Panc1 (cell line): Measurements from ENCODE around the gene AKAP13. TPM values are rescaled to one million over a fixed set of nuclear protein-coding genes. Genes with fewer than 3 reads are reported as not detected.

ENCODE experiments used
- ATAC-seq: fragments of 200-7000 bp; cut with Tn5 transposase; 2 replicates; pipeline ENCODE4 v1.9.1; 2020; ENCODE audit warnings: mild to moderate bottlenecking, moderate library complexity
- BruUV-seq: library from RNA; stranded (reverse); fragments of 400-500 nt; replicated peaks from 2 replicates; lab custom pipeline; 2021; lab: Mats Ljungman, UMichigan
- CTCF ChIA-PET: fragments of 300-600 bp; sonication (Branson Sonifier 250); formaldehyde crosslinking; loops from one replicate; lab custom pipeline; 2022; ENCODE audit warnings: antibody characterized with exemption; lab: Charles Lee
- POLR2A ChIA-PET: fragments of 300-600 bp; sonication (Branson Sonifier 250); formaldehyde crosslinking; loops from one replicate; lab custom pipeline; 2022; ENCODE audit warnings: antibody characterized with exemption; lab: Charles Lee
- DNase-seq: peaks from one replicate; pipeline ENCODE4 v3.0.0-alpha.2; 2010; ENCODE audit warnings: low read depth, low spot score
- H3K27ac ChIP-seq: 2 replicates; pipeline ENCODE4 v1.5.1; 2011; ENCODE audit warnings: mild to moderate bottlenecking, low read length, inconsistent platforms
- H3K27me3 ChIP-seq: fragments of 200-500 bp; sonication (Bioruptor generic); 2 replicates; pipeline ENCODE4 v1.6.0; 2014; ENCODE audit warnings: low read length, inconsistent platforms; ENCODE audit not compliant: control insufficient read depth, insufficient read depth
- H3K36me3 ChIP-seq: fragments of 200-500 bp; sonication (Bioruptor generic); 2 replicates; pipeline ENCODE4 v1.5.1; 2014; ENCODE audit warnings: inconsistent platforms, mild to moderate bottlenecking, low read length, moderate library complexity; ENCODE audit not compliant: control insufficient read depth, insufficient read depth
- H3K4me1 ChIP-seq: 2 replicates; pipeline ENCODE4 v1.5.1; 2011; ENCODE audit warnings: inconsistent platforms, mild to moderate bottlenecking, low read length, moderate library complexity; ENCODE audit not compliant: control insufficient read depth, insufficient read depth
- H3K4me3 ChIP-seq, 2 experiments: 2 replicates each; pipeline ENCODE4 v1.5.1; 2011 to 2012; ENCODE audit warnings: low read depth in 2 of 2, low read length in 2 of 2, mild to moderate bottlenecking in 2 of 2, inconsistent platforms in 1 of 2, moderate library complexity in 1 of 2
- H3K9me3 ChIP-seq: fragments of 200-500 bp; sonication (Bioruptor generic); 2 replicates; pipeline ENCODE4 v1.5.1; 2014; ENCODE audit warnings: low read depth, mild to moderate bottlenecking, inconsistent platforms, low read length, moderate library complexity; ENCODE audit not compliant: control insufficient read depth, insufficient read depth
- CTCF ChIP-seq: fragments of 450-650 bp; IDR thresholded peaks from 2 replicates; pipeline ENCODE4 v1.5.1; 2017; ENCODE audit warnings: mild to moderate bottlenecking
- POLR2AphosphoS5 ChIP-seq: IDR thresholded peaks from 2 replicates; pipeline ENCODE4 v1.6.1; 2012; ENCODE audit warnings: mild to moderate bottlenecking, low read depth, low read length, moderate library complexity
- SIN3A ChIP-seq: IDR thresholded peaks from 2 replicates; pipeline ENCODE4 v1.6.1; 2012; ENCODE audit warnings: low read depth, mild to moderate bottlenecking, low read length, moderate library complexity, borderline replicate concordance; ENCODE audit not compliant: insufficient read depth
- TCF7L2 ChIP-seq: IDR thresholded peaks from 2 replicates; pipeline ENCODE4 v1.6.1; 2011; ENCODE audit warnings: mild to moderate bottlenecking, low read depth, low read length, inconsistent platforms
- in situ Hi-C: cut with HindIII; loops from 2 replicates; pipeline ENCODE4 v1.10.0; 2016; ENCODE audit warnings: low sequenced_read_pairs, low pct_unique_long_range_greater_than_20kb
- intact Hi-C: fragments of 100-400 bp; cut with micrococcal nuclease; formaldehyde crosslinking; loops from one replicate; pipeline ENCODE4 v1.10.0; 2022; ENCODE audit not compliant: unreplicated experiment
- total RNA-seq: library from RNA; stranded (reverse); gene quantifications from one replicate; pipeline ENCODE4 v1.2.1, GENCODE V29; 2021; ENCODE audit not compliant: unreplicated experiment
- TF ChIP-seq, protein P1 (sequence below), 2 experiments: IDR thresholded peaks; 2 replicates each; pipeline ENCODE4 v1.6.1; 2011 to 2012; ENCODE audit warnings: low read depth in 2 of 2, control low read depth in 1 of 2, low read length in 1 of 2, mild to moderate bottlenecking in 1 of 2, moderate library complexity in 1 of 2; ENCODE audit not compliant: insufficient read depth in 1 of 2

Gene AKAP13
- total RNA-seq, 1 experiment from 2014 or later, result 94.2 TPM

DNA sequence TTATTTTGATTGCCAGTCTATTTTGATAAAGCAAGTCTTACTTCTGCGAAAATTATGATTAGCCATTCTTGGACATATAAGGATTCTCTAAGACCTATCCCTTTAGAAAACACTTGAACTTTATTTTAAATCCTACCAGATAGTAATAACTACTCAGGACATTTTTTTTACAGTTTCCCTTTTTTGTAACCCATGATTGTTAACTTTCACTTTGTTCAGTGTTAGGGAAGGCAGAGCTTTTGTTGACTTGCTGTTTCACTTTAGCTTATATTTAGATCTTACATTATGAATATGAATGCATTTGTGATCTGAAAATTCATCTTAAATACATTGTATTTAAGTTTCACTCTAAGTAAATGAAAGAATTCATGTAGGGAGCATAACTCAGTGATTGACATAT, 167.0 kb downstream of the AKAP13 start:
- peaks cover 3% of the 10 kb centered on the region; the same call in 1 of the 2 replicates for H3K36me3 ChIP-seq
- no peak overlapping the region for H3K27ac ChIP-seq
- ChIA-PET POLR2A (no interaction called here), CTCF (no interaction called here)
- no peaks in the 10 kb centered on the region for H3K27me3 ChIP-seq
- in situ Hi-C loops, result no loop called here
- peaks cover 5% of the 10 kb centered on the region for H3K4me1 ChIP-seq
- TF ChIP-seq, protein P1, sequence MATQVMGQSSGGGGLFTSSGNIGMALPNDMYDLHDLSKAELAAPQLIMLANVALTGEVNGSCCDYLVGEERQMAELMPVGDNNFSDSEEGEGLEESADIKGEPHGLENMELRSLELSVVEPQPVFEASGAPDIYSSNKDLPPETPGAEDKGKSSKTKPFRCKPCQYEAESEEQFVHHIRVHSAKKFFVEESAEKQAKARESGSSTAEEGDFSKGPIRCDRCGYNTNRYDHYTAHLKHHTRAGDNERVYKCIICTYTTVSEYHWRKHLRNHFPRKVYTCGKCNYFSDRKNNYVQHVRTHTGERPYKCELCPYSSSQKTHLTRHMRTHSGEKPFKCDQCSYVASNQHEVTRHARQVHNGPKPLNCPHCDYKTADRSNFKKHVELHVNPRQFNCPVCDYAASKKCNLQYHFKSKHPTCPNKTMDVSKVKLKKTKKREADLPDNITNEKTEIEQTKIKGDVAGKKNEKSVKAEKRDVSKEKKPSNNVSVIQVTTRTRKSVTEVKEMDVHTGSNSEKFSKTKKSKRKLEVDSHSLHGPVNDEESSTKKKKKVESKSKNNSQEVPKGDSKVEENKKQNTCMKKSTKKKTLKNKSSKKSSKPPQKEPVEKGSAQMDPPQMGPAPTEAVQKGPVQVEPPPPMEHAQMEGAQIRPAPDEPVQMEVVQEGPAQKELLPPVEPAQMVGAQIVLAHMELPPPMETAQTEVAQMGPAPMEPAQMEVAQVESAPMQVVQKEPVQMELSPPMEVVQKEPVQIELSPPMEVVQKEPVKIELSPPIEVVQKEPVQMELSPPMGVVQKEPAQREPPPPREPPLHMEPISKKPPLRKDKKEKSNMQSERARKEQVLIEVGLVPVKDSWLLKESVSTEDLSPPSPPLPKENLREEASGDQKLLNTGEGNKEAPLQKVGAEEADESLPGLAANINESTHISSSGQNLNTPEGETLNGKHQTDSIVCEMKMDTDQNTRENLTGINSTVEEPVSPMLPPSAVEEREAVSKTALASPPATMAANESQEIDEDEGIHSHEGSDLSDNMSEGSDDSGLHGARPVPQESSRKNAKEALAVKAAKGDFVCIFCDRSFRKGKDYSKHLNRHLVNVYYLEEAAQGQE (IDR thresholded peaks at IDR 0.05; ENCODE audit: insufficient read depth in 1 of 2, low read depth in 2 of 2, low read length in 1 of 2), result no peak
- TF ChIP-seq CTCF, result no peak
- no peak for TF ChIP-seq SIN3A
- TF ChIP-seq TCF7L2, result no peak
- no peak for TF ChIP-seq POLR2AphosphoS5
- H3K4me3 ChIP-seq, result no peak overlapping the region
- DNase-seq (no peak), ATAC-seq (no peak)
- no peaks in the 10 kb centered on the region for H3K9me3 ChIP-seq
- BruUV-seq, result no TSS peak
- intact Hi-C loops, result no loop called here

GRCh38 chr15:85550283-85550682, 169.9 kb downstream of the AKAP13 start:
- no TSS peak for BruUV-seq
- H3K4me1 ChIP-seq, result no peaks in the 10 kb centered on the region
- ChIA-PET POLR2A (no interaction called here), CTCF (no interaction called here)
- DNase-seq (no peak), ATAC-seq (no peak)
- H3K27ac ChIP-seq, result no peak overlapping the region
- H3K9me3 ChIP-seq, result no peaks in the 10 kb centered on the region
- H3K27me3 ChIP-seq, result no peaks in the 10 kb centered on the region
- no peak overlapping the region for H3K4me3 ChIP-seq
- TF ChIP-seq CTCF, result no peak
- TF ChIP-seq TCF7L2, result no peak
- TF ChIP-seq, protein P1 (IDR thresholded peaks at IDR 0.05; ENCODE audit: insufficient read depth in 1 of 2, low read depth in 2 of 2, low read length in 1 of 2), result no peak
- TF ChIP-seq POLR2AphosphoS5, result no peak
- TF ChIP-seq SIN3A, result no peak
- intact Hi-C loops, result no loop called here
- in situ Hi-C loops, result no loop called here
- H3K36me3 ChIP-seq, result no peaks in the 10 kb centered on the region; the same call in 1 of the 2 replicates
